ENCODE data around the gene DYNC1H1.

Gene DYNC1H1

GRCh38 chr14:102095231-102095870 is 131.0 kb downstream of the DYNC1H1 start:
- peak; percentile 46 for DNase-seq

DNA sequence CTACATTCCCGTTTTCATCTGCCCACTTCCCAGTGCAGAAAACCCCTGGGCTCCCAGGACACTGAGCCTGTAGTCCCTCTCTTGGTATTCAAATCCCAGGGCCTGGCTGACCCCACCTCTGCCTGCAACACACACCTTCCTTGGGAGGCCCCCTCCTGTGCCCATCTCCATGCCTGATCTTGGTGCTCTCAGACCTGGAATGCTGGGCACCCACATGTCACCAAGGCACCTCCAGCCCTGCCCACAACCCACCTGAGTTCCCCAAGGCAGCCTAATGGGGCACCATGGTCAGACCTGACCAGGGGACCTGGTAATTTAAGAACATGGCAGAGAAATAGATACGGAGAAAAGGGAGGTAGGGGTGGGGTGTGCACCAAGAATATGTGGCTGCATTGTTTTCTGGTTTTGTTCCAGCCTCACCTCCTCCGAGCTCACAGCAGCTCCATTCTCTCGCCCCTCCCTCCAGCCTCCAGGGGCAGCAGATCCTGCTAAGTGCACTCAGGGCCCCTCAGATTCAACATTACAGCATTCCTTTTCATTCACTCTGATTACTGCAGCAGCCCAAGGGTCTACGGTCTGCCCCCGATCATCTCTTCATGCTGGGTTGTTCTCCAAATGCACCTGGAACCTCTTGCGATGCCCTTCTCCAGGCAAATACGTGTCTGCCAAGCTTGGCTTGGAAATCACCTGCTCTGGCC is 131.6 kb downstream of the DYNC1H1 start:
- no peak for DNase-seq

DNA sequence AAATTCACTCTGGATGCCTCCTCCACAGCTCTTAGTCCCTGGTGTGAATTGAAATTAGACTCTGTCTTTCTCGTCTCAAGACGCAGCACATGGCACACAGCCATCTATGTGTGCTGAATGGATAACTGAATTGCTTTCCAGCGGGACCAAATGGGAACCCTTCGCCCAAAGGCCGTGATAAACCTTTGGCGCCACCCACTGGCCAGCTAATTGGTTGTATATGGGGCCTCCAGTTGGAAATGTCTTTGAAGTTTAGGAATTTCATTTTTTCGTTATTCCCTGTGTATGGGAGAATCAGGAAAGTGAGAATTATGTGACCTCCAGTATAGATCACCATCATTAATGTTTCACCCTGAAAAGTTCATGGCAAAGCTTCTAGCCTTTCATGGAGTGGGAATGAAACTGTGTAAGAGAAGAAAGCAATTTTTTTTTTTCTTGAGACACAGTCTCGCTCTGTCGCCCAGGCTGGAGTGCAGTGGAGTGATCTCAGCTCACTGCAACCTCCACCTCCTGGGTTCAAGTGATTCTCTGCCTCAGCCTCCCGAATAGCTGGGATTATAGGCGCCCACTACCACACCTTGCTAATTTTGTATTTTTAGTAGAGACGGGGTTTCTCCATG is 132.3 kb downstream of the DYNC1H1 start:
- peak; percentile 80 for DNase-seq

DNA sequence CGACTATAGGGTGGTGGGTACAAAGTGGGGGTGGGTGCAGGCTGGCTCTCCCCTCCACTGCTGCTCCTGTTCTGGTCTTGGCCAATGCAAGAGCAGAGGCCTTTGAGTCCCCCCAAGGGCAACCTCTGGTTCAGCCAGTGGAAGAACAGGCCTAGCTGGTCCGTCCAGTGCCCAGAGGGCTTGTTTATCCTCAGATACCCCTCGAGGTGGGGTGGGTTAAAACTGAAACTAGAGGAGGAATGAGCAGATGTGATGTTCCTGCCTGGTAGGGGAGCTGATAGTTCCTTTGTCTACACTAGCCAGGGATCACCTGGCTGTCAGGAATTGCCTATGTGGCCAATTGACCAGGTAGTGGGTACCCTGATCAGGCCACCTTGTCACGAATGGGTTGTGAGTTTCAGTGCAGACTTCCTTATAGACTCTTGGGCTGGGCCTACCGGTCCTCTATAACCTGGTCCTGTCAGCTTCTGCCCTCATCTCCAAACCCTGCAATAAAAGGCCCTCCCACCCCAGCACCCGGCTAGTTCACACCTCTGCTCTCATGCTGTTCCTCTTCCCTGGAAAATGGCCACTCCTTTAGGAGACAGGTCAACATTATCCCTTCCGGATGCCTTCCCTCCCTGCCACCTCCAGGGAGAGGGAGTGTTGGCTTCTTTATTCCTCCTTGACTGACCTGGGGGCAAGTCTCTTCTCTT is 133.2 kb downstream of the DYNC1H1 start:
- no peak for DNase-seq

DNA sequence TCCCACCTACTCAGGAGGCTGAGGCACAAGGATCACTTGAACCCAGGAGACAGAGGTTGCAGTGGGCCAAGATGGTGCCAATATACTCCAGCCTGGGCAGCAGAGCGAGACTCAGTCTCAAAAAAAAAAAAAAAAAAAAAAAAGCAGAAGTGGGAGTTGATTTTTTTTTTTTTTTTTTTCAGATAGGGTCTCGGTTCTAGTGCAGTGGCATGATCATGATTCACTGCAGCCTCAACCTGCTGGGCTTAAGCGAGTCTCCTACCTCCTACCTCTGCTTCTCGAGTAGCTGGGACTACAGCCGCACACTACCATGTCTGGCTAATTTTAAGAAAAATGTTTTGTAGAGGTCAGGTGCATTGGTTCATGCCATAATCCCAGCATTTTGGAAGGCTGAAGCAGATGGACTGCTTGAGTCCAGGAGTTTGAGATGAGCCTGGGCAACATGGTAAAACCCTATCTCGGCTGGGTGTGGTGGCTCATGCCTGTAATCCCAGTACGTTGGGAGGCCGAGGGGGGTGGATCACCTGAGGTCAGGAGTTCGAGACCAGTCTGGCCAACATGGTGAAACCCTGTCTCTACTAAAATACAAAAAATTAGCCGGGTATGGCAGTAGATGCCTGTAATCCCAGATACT is 138.8 kb downstream of the DYNC1H1 start:
- no peak for DNase-seq

GRCh38 chr14:102105369-102105768 is 141.0 kb downstream of the DYNC1H1 start:
- DNase-seq = no peak

Measured in EL (cell line).